Gastrocnemius medialis (tissue), 4 donors: ENCODE measurements around the gene TTPAL. TPM values are rescaled to one million over a fixed set of nuclear protein-coding genes. Genes with fewer than 3 reads are reported as not detected.

Experiments used
- ATAC-seq, 2 donors: fragments of 150-250 bp; one replicate each; pipeline ENCODE4 v1.9.1; 2016
- DNase-seq, 2 donors: peaks; one replicate each; pipeline ENCODE4 v3.0.0-alpha.2; 2019
- H3K27ac ChIP-seq, 4 donors: fragments of 200-600 bp; sonication (generic); 1 replicate in 1 of 4; 2 replicates in 3 of 4; pipeline ENCODE4 v1.5.1; 2016 to 2018; ENCODE audit warnings: mild to moderate bottlenecking in 2 of 4, moderate library complexity in 1 of 4
- H3K27me3 ChIP-seq, 3 donors: fragments of 200-600 bp; sonication (generic) in 2 of 3; 1 replicate in 1 of 3; 2 replicates in 2 of 3; pipeline versions ENCODE4 v1.5.1 to v1.6.0; 2016 to 2019; ENCODE audit warnings: mild to moderate bottlenecking in 1 of 3, moderate library complexity in 1 of 3
- H3K36me3 ChIP-seq, 2 donors: fragments of 200-600 bp; sonication (generic) in 1 of 2; one replicate each; pipeline ENCODE4 v1.5.1; 2017 to 2018
- H3K4me1 ChIP-seq, 2 donors: fragments of 200-600 bp; sonication (generic) in 1 of 2; one replicate each; pipeline ENCODE4 v1.5.1; 2016 to 2017; ENCODE audit warnings: mild to moderate bottlenecking in 2 of 2
- H3K4me3 ChIP-seq, 4 donors: fragments of 200-600 bp; sonication (generic) in 3 of 4; 1 replicate in 1 of 4; 2 replicates in 3 of 4; pipeline ENCODE4 v1.5.1; 2016 to 2019; ENCODE audit warnings: mild to moderate bottlenecking in 2 of 4
- H3K9me3 ChIP-seq, 3 donors: fragments of 200-600 bp; sonication (generic) in 2 of 3; 1 replicate in 1 of 3; 2 replicates in 2 of 3; pipeline ENCODE4 v1.5.1; 2016 to 2019
- POLR2A ChIP-seq, 2 donors: fragments of 450-650 bp; IDR thresholded peaks; one replicate each; pipeline ENCODE4 v1.6.1; 2017; ENCODE audit warnings: antibody characterized with exemption in 2 of 2, mild to moderate bottlenecking in 2 of 2, moderate library complexity in 2 of 2
- in situ Hi-C, 4 donors: fragments of 200-750 bp; cut with MboI; loops; one replicate each; pipeline versions ENCODE4 v1.15.0 to v1.8.0; 2017; ENCODE audit warnings: low sequenced_read_pairs in 4 of 4
- intact Hi-C: fragments of 100-400 bp; cut with DNase I; formaldehyde crosslinking; loops from one replicate; pipeline ENCODE4 v1.15.1; 2023; ENCODE audit warnings: low total_unique reads
- total RNA-seq, 4 donors: library from RNA; depleted of rRNA; stranded (reverse); fragments of >200 nt; gene quantifications; one replicate each; pipeline versions ENCODE4 v1.1.0 to v1.2.3, GENCODE V29; 2016
- TF ChIP-seq, protein P1 (sequence below), 5 experiments: fragments of 450-650 bp in 3 of 5; fragments of 200-600 bp in 2 of 5; sonication (generic) in 2 of 5; IDR thresholded peaks in 4 of 5; conservative IDR thresholded peaks in 1 of 5; 1 replicate in 4 of 5; 2 replicates in 1 of 5; pipeline ENCODE4 v1.5.1; 2016 to 2019; ENCODE audit warnings: antibody characterized with exemption in 5 of 5, mild to moderate bottlenecking in 3 of 5, moderate library complexity in 3 of 5

TTPAL gene
- total RNA-seq, 4 donors from 2014 or later: 3.5 to 5.0 (median 4.7) TPM

DNA sequence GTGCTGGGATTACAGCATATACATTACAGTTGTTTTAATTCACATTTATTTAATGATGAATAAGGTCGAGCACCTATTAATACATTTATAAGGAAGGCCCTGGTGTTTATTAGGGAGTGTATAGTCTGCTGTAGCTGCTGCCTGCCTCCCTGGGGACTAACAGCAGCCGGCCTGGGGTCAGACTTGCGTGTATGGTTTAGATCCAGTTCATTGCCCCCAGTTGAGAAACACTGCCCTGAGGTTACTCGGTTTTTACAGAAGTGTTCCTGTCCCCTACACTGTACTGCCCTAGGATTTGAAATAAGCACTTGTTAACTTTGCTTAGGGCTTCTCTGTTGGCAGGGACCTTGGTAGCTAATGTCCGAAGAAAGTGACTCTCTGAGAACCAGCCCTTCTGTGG, 4.0 kb downstream of the TTPAL start:
- H3K9me3 ChIP-seq: no peaks in the 10 kb centered on the region
- H3K27me3 ChIP-seq: no peaks in the 10 kb centered on the region
- intact Hi-C loops: loop anchor here (5.0 kb wide), 1 partner anchor 267 kb away; the partner anchor contains the start of gene OSER1
- H3K36me3 ChIP-seq: peaks cover 0 to 40% of the 10 kb centered on the region in 2 donors
- no peak for ATAC-seq
- no peak overlapping the region for H3K4me3 ChIP-seq
- no peak for TF ChIP-seq POLR2A (IDR thresholded peaks at IDR 0.05)
- TF ChIP-seq, protein P1, sequence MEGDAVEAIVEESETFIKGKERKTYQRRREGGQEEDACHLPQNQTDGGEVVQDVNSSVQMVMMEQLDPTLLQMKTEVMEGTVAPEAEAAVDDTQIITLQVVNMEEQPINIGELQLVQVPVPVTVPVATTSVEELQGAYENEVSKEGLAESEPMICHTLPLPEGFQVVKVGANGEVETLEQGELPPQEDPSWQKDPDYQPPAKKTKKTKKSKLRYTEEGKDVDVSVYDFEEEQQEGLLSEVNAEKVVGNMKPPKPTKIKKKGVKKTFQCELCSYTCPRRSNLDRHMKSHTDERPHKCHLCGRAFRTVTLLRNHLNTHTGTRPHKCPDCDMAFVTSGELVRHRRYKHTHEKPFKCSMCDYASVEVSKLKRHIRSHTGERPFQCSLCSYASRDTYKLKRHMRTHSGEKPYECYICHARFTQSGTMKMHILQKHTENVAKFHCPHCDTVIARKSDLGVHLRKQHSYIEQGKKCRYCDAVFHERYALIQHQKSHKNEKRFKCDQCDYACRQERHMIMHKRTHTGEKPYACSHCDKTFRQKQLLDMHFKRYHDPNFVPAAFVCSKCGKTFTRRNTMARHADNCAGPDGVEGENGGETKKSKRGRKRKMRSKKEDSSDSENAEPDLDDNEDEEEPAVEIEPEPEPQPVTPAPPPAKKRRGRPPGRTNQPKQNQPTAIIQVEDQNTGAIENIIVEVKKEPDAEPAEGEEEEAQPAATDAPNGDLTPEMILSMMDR (IDR thresholded peaks at IDR 0.05 in 4 of 5, conservative IDR thresholded peaks at IDR 0.05 in 1 of 5): no peak
- H3K4me1 ChIP-seq: peaks cover 15 to 21% of the 10 kb centered on the region in 2 donors
- H3K27ac ChIP-seq: peak overlapping the region in 3 of 4 donors; percentile 5 to 77 (median 25)
- in situ Hi-C loops: loop anchor here in 2 of 4 donors (10.0 kb wide), 2 partner anchors 125 to 265 kb away; partner anchors contain the start of gene OSER1 (in 1 of the 2)
- no peak for DNase-seq

DNA sequence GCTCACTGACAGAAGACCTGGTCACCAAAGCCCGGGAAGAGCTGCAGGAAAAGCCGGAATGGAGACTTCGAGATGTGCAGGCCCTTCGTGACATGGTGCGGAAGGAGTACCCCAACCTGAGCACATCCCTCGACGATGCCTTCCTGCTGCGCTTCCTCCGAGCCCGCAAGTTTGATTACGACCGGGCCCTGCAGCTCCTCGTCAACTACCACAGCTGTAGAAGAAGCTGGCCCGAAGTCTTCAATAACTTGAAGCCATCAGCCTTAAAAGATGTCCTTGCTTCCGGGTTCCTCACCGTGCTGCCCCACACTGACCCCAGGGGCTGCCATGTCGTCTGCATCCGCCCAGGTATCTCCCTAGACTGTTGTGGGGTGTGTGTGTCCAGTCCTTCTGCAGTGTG, 4.4 kb downstream of the TTPAL start:
- Histone ChIP-seq H3K27me3 (no peaks in the 10 kb centered on the region), H3K9me3 (no peaks in the 10 kb centered on the region), H3K4me3 (no peak overlapping the region), H3K27ac (peak overlapping the region in 2 of 4 donors; percentile 57 to 77), H3K36me3 (peaks cover 0 to 44% of the 10 kb centered on the region in 2 donors), H3K4me1 (peaks cover 13 to 24% of the 10 kb centered on the region in 2 donors)
- intact Hi-C loops: no loop called here
- TF ChIP-seq, protein P1 (IDR thresholded peaks at IDR 0.05 in 4 of 5, conservative IDR thresholded peaks at IDR 0.05 in 1 of 5): no peak
- no peak for TF ChIP-seq POLR2A (IDR thresholded peaks at IDR 0.05)
- no peak for DNase-seq
- in situ Hi-C loops: no loop called here
- ATAC-seq: no peak

GRCh38 chr20:44481719-44482416, 6.2 kb downstream of the TTPAL start:
- H3K4me3 ChIP-seq: no peak overlapping the region
- DNase-seq (no peak), ATAC-seq (peak; percentile 66 to 84)
- intact Hi-C loops (loop anchor here (1.0 kb wide), 1 partner anchor 13 kb away; no protein-coding TSS in a partner anchor), in situ Hi-C loops (no loop called here)
- TF ChIP-seq POLR2A (IDR thresholded peaks at IDR 0.05): no peak
- TF ChIP-seq, protein P1 (IDR thresholded peaks at IDR 0.05 in 4 of 5, conservative IDR thresholded peaks at IDR 0.05 in 1 of 5): no peak
- H3K36me3 ChIP-seq: peaks cover 0 to 46% of the 10 kb centered on the region in 2 donors
- H3K4me1 ChIP-seq: peaks cover 0 to 17% of the 10 kb centered on the region in 2 donors
- peak overlapping the region; percentile 33 to 77 (median 64) for H3K27ac ChIP-seq
- H3K27me3 ChIP-seq: no peaks in the 10 kb centered on the region
- H3K9me3 ChIP-seq: no peaks in the 10 kb centered on the region

- in situ Hi-C loops: no loop called here
- no peak for TF ChIP-seq POLR2A (IDR thresholded peaks at IDR 0.05)
- TF ChIP-seq, protein P1 (IDR thresholded peaks at IDR 0.05 in 4 of 5, conservative IDR thresholded peaks at IDR 0.05 in 1 of 5): no peak
- Histone ChIP-seq H3K9me3 (no peaks in the 10 kb centered on the region), H3K27me3 (no peaks in the 10 kb centered on the region), H3K36me3 (peaks cover 0 to 52% of the 10 kb centered on the region in 2 donors), H3K4me3 (no peak overlapping the region), H3K27ac (peak overlapping the region; percentile 33 to 77 (median 64)), H3K4me1 (peaks cover 0 to 17% of the 10 kb centered on the region in 2 donors)
- intact Hi-C loops: no loop called here
- ATAC-seq (no peak), DNase-seq (no peak)
Measured at GRCh38 chr20:44483112-44483511, 7.4 kb downstream of the TTPAL start.
